ENCODE data around the gene GABRB1.

DNA sequence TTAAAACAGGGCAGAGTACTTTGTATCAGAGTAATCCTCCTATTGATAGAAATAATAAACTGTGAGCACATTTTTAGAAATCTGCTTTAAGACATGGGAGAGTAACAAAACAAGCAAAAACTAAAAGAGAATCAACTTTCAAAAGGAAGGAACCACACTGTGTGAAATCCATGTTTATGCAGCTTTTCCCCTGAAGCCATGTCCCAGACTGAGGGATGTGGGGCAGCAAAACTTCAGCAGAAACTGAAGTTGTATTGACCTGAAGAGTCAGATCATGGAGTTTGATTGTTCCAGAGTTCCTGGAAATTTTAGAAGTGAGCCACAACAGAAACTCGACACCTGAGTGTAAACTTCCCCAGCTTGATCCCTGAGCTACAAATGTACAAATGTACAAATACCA is 378.9 kb downstream of the GABRB1 start:
- TF ChIP-seq EZH2 (IDR thresholded peaks at IDR 0.05) (no peak), POLR2AphosphoS5 (IDR thresholded peaks at IDR 0.05; ENCODE audit: borderline replicate concordance, low read depth, low read length) (no peak), FOXP2 (optimal IDR thresholded peaks at IDR 0.05; ENCODE audit: control extremely low read depth, extremely low read length, insufficient read depth) (no peak)

Measured in SK-N-MC (cell line).